Tibial nerve (tissue), 4 donors: ENCODE data around the gene GRIK5. TPM values are rescaled to one million over a fixed set of nuclear protein-coding genes. Genes with fewer than 3 reads are reported as not detected.
A peak's percentile ranks its signal among the peaks of the same experiment; 100 is the strongest.

Experiments
- DNase-seq, 2 donors: peaks; one replicate each; pipeline ENCODE4 v3.0.0-alpha.2; 2019; ENCODE audit warnings: low spot score in 2 of 2
- H3K27ac ChIP-seq, 4 donors: fragments of 200-600 bp; sonication (generic) in 3 of 4; one replicate each; pipeline ENCODE4 v1.5.1; 2017 to 2019; ENCODE audit warnings: mild to moderate bottlenecking in 1 of 4
- H3K27me3 ChIP-seq, 2 donors: fragments of 200-600 bp; sonication (generic) in 1 of 2; one replicate each; pipeline versions ENCODE4 v1.5.1 to v1.6.0; 2017 to 2019
- H3K36me3 ChIP-seq, 3 donors: fragments of 200-600 bp; sonication (generic); one replicate each; pipeline ENCODE4 v1.5.1; 2018 to 2019
- H3K4me1 ChIP-seq, 4 donors: fragments of 200-600 bp; sonication (generic) in 3 of 4; one replicate each; pipeline ENCODE4 v1.5.1; 2017 to 2019
- H3K4me3 ChIP-seq, 4 donors: fragments of 200-600 bp; sonication (generic) in 3 of 4; one replicate each; pipeline ENCODE4 v1.5.1; 2017 to 2019; ENCODE audit warnings: mild to moderate bottlenecking in 1 of 4, moderate library complexity in 1 of 4
- H3K9me3 ChIP-seq, 4 donors: fragments of 200-600 bp; sonication (generic) in 3 of 4; one replicate each; pipeline ENCODE4 v1.5.1; 2017 to 2019
- EP300 ChIP-seq, 2 donors: sonication (generic); formaldehyde crosslinking; IDR thresholded peaks; one replicate each; pipeline ENCODE4 v1.6.1; 2017; ENCODE audit warnings: antibody characterized with exemption in 2 of 2, mild to moderate bottlenecking in 1 of 2
- POLR2A ChIP-seq, 2 donors: fragments of 450-650 bp; IDR thresholded peaks; one replicate each; pipeline ENCODE4 v1.6.1; 2017; ENCODE audit warnings: antibody characterized with exemption in 2 of 2, mild to moderate bottlenecking in 2 of 2, moderate library complexity in 2 of 2
- WGBS, 2 donors: methylation state at CpG; one replicate each; pipeline ENCODE4 v1.1.5; 2018; 5-methylcytosine and 5-hydroxymethylcytosine counted together
- total RNA-seq, 4 donors: library from RNA; depleted of rRNA; stranded (reverse); fragments of >200 nt; gene quantifications; one replicate each; pipeline ENCODE4 v1.1.0, GENCODE V29; 2016
- TF ChIP-seq, protein P1 (sequence below), 5 experiments: fragments of 200-600 bp in 3 of 5; fragments of 450-650 bp in 2 of 5; sonication (generic) in 3 of 5; IDR thresholded peaks; one replicate each; pipeline ENCODE4 v1.5.1; 2016 to 2019; ENCODE audit warnings: antibody characterized with exemption in 5 of 5, mild to moderate bottlenecking in 3 of 5, moderate library complexity in 2 of 5

GRIK5 gene
- total RNA-seq, 4 donors from 2014 or later = 2.4 to 12.0 (median 3.2) TPM

DNA sequence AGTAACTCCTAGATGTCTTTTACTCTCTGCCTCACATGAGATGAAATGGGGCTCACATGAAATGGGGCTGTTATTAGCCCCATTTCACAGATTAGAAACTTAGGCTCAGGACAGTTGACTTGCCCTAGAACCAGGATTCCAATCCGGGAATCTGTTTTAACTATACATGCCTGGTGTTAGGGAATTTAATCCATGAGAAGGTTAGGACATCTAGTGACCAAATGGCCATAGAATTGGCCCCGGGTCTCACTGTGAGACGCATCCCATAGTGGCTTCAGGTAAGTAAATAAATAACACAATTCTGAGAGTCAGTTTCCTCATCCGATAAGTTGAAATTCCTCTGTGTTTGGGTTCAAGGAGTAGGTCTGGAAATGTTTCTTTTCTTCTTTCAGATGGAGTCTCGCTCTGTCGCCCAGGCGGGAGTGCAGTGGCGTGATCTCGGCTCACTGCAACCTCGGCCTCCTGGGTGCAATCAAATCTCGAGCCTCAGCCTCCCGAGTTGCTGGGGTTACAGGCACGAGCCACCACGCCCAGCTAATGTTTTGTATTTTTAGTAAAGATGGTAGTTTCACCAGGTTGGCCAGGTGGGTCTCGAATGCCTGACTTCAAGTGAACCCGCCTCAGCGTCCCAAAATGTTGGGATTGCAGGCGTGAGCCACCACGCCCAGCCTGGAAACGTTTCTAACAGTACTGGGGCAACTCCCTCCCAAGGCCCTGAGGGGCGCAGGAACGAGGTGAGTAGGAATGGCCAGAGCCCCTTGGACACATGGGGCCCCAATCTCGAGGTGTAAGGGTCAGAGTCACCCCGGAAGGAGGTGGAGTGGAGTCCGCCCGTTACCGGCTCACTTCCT, 4.7 kb upstream of the GRIK5 start:
- H3K9me3 ChIP-seq = no peaks in the 10 kb centered on the region
- peak overlapping the region; percentile 43 to 98 (median 76) for H3K4me3 ChIP-seq
- peaks cover 0 to 35% (median 11%) of the 10 kb centered on the region in 4 donors for H3K4me1 ChIP-seq
- peak in 1 of 2 donors; percentile 17 for DNase-seq
- TF ChIP-seq POLR2A (IDR thresholded peaks at IDR 0.05) (no peak), EP300 (IDR thresholded peaks at IDR 0.05) (no peak)
- TF ChIP-seq, protein P1, sequence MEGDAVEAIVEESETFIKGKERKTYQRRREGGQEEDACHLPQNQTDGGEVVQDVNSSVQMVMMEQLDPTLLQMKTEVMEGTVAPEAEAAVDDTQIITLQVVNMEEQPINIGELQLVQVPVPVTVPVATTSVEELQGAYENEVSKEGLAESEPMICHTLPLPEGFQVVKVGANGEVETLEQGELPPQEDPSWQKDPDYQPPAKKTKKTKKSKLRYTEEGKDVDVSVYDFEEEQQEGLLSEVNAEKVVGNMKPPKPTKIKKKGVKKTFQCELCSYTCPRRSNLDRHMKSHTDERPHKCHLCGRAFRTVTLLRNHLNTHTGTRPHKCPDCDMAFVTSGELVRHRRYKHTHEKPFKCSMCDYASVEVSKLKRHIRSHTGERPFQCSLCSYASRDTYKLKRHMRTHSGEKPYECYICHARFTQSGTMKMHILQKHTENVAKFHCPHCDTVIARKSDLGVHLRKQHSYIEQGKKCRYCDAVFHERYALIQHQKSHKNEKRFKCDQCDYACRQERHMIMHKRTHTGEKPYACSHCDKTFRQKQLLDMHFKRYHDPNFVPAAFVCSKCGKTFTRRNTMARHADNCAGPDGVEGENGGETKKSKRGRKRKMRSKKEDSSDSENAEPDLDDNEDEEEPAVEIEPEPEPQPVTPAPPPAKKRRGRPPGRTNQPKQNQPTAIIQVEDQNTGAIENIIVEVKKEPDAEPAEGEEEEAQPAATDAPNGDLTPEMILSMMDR (IDR thresholded peaks at IDR 0.05) = peak in 1 of 5 experiments; percentile 10
- 60 to 62% methylated on average over 26 to 27 of the region's 27 CpGs for WGBS, 2 donors
- peaks cover 0 to 8% of the 10 kb centered on the region in 2 donors for H3K27me3 ChIP-seq
- peak overlapping the region; percentile 97 to 99 (median 98) for H3K27ac ChIP-seq
- H3K36me3 ChIP-seq = peaks cover 4 to 19% (median 5%) of the 10 kb centered on the region in 3 donors

DNA sequence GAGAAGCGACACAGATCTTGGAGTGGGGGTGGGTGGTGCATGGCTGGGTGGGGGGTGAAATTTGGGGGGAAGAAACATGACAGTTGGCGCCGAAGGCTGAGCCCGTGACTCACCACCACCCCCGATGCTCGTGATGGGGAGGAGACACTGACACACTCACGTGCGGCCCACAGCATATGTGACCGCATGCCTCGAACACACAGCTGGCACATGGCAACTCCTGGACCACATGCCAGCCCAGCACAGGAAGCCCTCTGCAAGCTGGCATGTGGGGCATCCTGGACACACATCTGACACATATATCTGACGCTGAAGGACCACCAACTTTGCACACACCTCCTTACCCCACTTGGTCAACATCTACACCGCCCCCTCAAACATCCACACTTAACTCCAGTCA, 1.2 kb upstream of the GRIK5 start:
- TF ChIP-seq, protein P1 (IDR thresholded peaks at IDR 0.05) = no peak
- TF ChIP-seq EP300 (IDR thresholded peaks at IDR 0.05) (no peak), POLR2A (IDR thresholded peaks at IDR 0.05) (no peak)
- H3K9me3 ChIP-seq = no peaks in the 10 kb centered on the region
- H3K4me1 ChIP-seq = peaks cover 0 to 36% (median 2%) of the 10 kb centered on the region in 4 donors
- peaks cover 0 to 40% of the 10 kb centered on the region in 2 donors for H3K27me3 ChIP-seq
- 89 to 94% methylated on average over 12 of the region's 12 CpGs for whole genome bisulfite sequencing, 2 donors
- H3K36me3 ChIP-seq = no peaks in the 10 kb centered on the region
- H3K4me3 ChIP-seq = no peak overlapping the region
- no peak overlapping the region for H3K27ac ChIP-seq
- DNase-seq = no peak

DNA sequence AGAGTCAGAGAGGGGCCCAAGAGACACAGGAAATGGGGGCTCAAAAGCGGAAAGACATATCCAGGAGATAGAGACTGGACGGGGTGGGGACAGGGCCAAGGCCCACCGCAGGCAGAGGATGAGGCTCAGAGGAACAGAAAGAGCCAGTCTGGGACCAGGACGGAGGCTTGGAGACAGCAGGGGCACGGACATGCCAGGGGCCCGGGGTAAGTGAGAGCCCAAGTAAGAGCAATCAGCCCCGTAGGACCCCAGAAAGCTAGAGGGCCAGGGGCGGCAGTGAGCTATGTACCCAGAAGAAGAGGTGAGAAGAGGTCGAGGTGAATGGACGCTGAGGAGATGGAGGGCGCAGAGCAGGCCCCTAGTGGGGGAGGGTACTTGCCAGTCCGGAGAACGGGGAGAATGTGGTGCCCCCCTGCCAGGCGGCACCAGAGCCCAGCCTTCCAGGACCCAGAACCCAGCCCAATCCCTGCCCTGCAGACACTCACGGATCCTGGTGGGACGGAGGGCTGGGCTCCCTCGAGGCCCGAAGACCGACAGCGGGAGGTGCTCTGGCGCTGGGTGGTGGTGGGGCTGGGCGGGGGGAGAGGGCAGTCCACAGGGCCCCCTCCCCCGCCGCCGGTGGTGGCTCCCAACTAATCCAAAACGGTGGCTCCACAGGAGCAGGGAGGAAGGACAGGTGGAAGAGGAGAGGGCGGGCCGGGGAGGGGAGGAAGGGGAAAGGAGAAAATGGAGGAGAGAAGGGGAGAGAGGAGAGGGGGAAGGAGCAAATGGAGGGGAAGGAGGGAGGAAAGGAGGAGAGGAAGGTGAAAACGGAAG, 1.0 kb downstream of the GRIK5 start:
- Histone ChIP-seq H3K4me3 (peak overlapping the region; percentile 27 to 53 (median 40)), H3K27me3 (peaks cover 0 to 49% of the 10 kb centered on the region in 2 donors), H3K36me3 (peaks cover 0 to 11% (median 0%) of the 10 kb centered on the region in 3 donors), H3K27ac (peak overlapping the region in 3 of 4 donors; percentile 61 to 76 (median 72)), H3K4me1 (peaks cover 0 to 28% (median 0%) of the 10 kb centered on the region in 4 donors), H3K9me3 (no peaks in the 10 kb centered on the region)
- WGBS, 2 donors = 7 to 11% methylated on average over 29 of the region's 29 CpGs
- DNase-seq = no peak
- no peak for TF ChIP-seq EP300 (IDR thresholded peaks at IDR 0.05)
- no peak for TF ChIP-seq POLR2A (IDR thresholded peaks at IDR 0.05)
- TF ChIP-seq, protein P1 (IDR thresholded peaks at IDR 0.05) = no peak

GRCh38 chr19:42068361-42068755, 1.6 kb downstream of the GRIK5 start:
- no peaks in the 10 kb centered on the region for H3K9me3 ChIP-seq
- DNase-seq = no peak
- TF ChIP-seq EP300 (IDR thresholded peaks at IDR 0.05) = no peak
- 33% methylated on average over 8 of the region's 8 CpGs for WGBS, 2 donors
- peak overlapping the region in 2 of 4 donors; percentile 42 to 53 for H3K4me3 ChIP-seq
- peaks cover 0 to 49% of the 10 kb centered on the region in 2 donors for H3K27me3 ChIP-seq
- peaks cover 0 to 28% (median 0%) of the 10 kb centered on the region in 4 donors for H3K4me1 ChIP-seq
- peak overlapping the region in 1 of 4 donors; percentile 76 for H3K27ac ChIP-seq
- peaks cover 0 to 16% (median 0%) of the 10 kb centered on the region in 3 donors for H3K36me3 ChIP-seq

DNA sequence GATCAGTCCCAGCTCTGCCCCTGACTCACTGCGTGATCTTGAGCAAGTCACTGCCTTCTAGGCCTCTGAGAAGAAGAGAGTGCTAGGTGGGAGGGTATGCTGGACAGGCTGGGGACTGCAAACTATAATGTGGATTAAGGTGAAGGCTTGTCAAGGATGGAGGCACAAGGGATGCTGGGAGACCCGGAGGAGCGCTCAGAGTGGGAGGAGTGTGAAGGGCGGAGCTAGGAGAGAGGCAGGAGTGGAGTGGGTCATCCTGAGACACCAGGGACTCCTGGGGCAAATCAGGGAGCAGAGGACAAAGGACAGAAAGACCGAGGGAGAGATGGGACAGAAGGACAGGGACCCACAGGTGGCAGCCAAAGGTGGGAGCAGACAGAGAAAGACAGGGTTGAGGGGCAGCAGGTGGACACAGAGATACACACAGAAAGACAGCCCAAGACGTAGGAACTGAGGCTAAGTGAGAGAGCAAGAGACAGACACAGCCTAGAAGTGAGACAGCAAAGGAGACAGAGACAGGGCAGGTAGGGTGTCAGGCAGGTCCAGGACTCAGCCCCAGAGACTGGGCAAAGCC, 2.6 kb downstream of the GRIK5 start:
- H3K9me3 ChIP-seq = no peaks in the 10 kb centered on the region
- 74 to 77% methylated on average over 6 of the region's 6 CpGs for WGBS, 2 donors
- DNase-seq = no peak
- peaks cover 0 to 25% (median 0%) of the 10 kb centered on the region in 3 donors for H3K36me3 ChIP-seq
- TF ChIP-seq EP300 (IDR thresholded peaks at IDR 0.05) = no peak
- TF ChIP-seq POLR2A (IDR thresholded peaks at IDR 0.05) = no peak
- TF ChIP-seq, protein P1 (IDR thresholded peaks at IDR 0.05) = no peak
- no peak overlapping the region for H3K27ac ChIP-seq
- H3K4me3 ChIP-seq = no peak overlapping the region
- H3K4me1 ChIP-seq = peaks cover 0 to 28% (median 0%) of the 10 kb centered on the region in 4 donors
- peaks cover 0 to 49% of the 10 kb centered on the region in 2 donors for H3K27me3 ChIP-seq
